ENCODE data around the gene CALM1.

CALM1 gene

DNA sequence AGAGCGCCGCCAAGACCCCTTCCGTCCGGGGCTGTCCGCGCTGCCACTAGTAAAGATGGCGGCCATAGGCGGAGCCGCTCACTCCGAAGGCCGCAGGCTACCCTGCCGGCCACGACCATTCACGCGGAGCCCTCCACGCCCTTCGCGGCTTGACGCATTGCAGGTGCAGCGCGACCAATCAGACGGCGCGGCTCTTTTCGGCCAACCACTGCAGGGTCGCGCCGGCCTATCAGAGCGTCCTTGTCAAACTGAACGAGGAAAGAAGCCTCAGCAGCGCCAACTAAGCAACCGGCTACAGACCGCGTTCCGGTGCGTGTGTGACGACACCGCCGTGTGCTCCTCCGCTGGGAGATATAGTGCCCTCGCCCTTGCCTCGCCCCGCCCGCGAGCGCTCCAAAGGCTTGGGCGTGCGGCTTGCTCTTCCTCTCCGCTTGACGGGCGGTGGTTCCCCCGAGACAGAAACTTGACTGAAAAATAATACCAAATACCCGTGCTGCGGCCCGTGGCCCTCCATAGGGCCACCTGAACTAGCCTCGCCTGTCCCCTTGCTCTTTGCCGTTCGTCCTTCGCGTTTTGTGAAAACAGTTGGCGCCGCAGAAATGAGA is 13.6 kb upstream of the CALM1 start:
- H3K4me3 ChIP-seq (ENCODE audit: low read depth, low read length): peak overlapping the region; percentile 71
- DNase-seq (ENCODE audit: low read depth): peak; percentile 100
- TF ChIP-seq CTCF (IDR thresholded peaks at IDR 0.05; ENCODE audit: insufficient read depth, low read depth, low read length, missing control alignments): peak; percentile 22

DNA sequence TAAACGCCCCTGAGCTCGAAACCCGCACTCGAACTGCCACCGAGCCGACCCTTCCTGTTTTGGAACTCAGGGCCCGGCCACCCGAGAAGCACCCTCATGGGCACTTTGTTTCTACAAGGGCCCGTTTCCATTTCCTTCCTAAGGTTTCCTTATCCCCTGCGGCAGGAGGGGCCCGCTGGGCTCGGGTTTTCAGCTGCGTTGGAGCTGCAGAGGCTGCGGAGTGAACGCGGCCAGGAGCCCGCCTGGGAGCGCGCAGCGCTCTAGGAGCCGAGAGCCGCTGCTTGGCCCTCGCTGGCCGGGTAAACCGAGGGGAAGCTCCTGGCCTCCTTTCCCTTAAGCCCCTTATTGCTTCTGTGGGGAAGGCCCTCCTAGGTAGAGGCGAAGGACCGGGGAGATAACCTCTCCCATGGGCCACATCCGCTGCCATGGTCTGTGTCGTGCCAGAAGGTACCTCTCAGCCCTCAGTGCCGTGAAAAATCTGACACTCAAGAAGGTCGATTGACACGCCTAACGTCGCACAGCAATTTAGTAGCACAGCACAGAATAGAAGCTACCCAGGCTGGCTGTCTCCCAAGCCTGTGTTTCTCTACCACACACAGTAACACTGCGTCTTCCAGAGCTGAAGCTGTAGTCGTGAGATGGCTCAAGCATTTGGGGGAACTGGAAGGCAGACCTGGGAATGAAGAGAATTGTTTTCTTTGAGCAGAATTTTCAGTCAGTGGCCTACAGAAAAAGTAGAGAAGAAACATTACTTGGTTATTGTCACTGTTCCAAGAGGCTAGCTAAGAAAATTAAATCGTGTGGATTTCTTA is 12.9 kb upstream of the CALM1 start:
- no peak for TF ChIP-seq CTCF (IDR thresholded peaks at IDR 0.05; ENCODE audit: insufficient read depth, low read depth, low read length, missing control alignments)
- H3K4me3 ChIP-seq (ENCODE audit: low read depth, low read length): peak overlapping the region; percentile 71
- peak; percentile 84 for DNase-seq (ENCODE audit: low read depth)

DNA sequence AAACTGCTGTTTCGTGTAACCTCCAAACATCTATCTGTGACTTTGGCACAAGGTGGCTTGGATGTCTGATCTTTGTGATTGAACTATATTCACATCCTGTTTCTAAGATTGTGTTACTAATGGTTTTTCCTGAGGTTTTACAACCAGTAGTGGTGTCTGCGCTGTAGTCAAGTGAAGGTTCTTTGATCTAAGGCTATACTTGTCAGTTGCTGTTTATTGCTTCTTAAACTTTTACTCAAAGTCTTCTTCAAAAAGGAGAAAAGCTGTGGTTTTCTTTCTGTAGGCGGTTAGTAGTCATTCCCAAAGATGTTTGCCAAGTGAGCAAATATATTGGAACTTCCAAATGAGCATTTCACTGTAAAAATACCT is 12.3 kb upstream of the CALM1 start:
- no peak for TF ChIP-seq CTCF (IDR thresholded peaks at IDR 0.05; ENCODE audit: insufficient read depth, low read depth, low read length, missing control alignments)
- H3K4me3 ChIP-seq (ENCODE audit: low read depth, low read length): peak overlapping the region; percentile 71
- peak; percentile 21 for DNase-seq (ENCODE audit: low read depth)

- H3K4me3 ChIP-seq (ENCODE audit: low read depth, low read length): no peak overlapping the region
- DNase-seq (ENCODE audit: low read depth): no peak
- no peak for TF ChIP-seq CTCF (IDR thresholded peaks at IDR 0.05; ENCODE audit: insufficient read depth, low read depth, low read length, missing control alignments)
These were observed 10.5 kb upstream of the CALM1 start for GRCh38 chr14:90386321-90386720.

DNA sequence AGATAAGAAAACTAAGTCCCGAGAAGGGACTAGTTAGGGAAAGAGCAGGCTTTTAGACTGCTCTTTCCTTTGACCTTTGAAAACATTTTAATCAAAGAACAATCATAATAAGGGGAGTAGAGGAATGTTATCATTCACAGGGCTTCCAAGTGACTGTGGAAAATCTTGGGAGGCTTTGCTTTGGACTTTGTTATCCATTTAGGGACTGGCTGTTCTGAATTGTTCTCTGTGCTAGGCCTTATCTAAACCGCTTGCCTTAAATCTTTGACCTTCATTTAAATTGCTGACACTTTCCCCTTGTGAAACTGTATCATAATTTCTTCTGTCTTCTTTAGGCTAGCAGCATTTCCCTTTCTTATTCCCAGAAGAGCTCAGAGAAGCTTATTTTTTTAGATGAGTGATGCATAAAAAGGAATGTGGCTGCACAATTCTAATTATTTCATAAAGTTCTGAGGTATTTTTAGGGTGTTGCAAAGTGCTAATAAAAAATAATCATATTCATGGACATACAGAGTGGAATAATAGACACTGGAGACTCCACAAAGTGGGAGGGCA is 9.5 kb upstream of the CALM1 start:
- no peak for TF ChIP-seq CTCF (IDR thresholded peaks at IDR 0.05; ENCODE audit: insufficient read depth, low read depth, low read length, missing control alignments)
- DNase-seq (ENCODE audit: low read depth): no peak
- H3K4me3 ChIP-seq (ENCODE audit: low read depth, low read length): no peak overlapping the region

DNA sequence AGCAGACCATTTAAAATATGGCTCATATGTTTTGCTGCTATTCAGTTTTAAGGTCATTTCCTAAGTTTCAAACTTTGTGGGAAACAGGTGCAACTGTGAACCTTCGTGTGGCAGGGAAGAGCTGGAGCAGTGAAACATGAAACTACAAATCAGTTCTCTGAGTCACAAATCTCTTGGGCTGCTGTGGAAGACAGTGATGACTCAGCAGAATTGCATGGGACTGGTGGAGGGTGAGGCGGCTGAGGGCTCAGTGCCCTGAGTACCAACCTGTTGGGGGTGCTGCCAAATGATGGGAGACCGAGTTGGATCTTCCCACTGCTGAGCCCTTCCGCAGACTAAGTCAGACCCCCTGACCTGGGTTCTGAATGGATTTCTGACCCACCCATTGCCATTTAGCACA is 8.4 kb upstream of the CALM1 start:
- no peak for TF ChIP-seq CTCF (IDR thresholded peaks at IDR 0.05; ENCODE audit: insufficient read depth, low read depth, low read length, missing control alignments)
- DNase-seq (ENCODE audit: low read depth): no peak
- H3K4me3 ChIP-seq (ENCODE audit: low read depth, low read length): no peak overlapping the region
